Aorta (tissue), 5 donors: ENCODE measurements around the gene PLXDC2. TPM values are rescaled to one million over a fixed set of nuclear protein-coding genes. Genes with fewer than 3 reads are reported as not detected.

Experiments
- ATAC-seq: fragments of 200-7000 bp; cut with Tn5 transposase; one replicate; pipeline ENCODE4 v1.9.1; 2022; ENCODE audit warnings: moderate library complexity; ENCODE audit not compliant: low FRiP score
- DNase-seq, 2 donors: peaks; one replicate each; pipeline ENCODE4 v3.0.0-alpha.2; 2020
- H3K27ac ChIP-seq, 2 donors: one replicate each; pipeline ENCODE4 v1.5.1; 2013; ENCODE audit warnings: low read length in 2 of 2, mild to moderate bottlenecking in 2 of 2, moderate library complexity in 2 of 2, control low read depth in 1 of 2, inconsistent platforms in 1 of 2, low read depth in 1 of 2
- H3K27me3 ChIP-seq, 2 donors: one replicate each; pipeline ENCODE4 v1.6.1; 2013; ENCODE audit warnings: control low read depth in 1 of 2, low read length in 1 of 2, mild to moderate bottlenecking in 1 of 2, moderate library complexity in 1 of 2; ENCODE audit not compliant: insufficient read depth in 2 of 2, control insufficient read depth in 1 of 2
- H3K36me3 ChIP-seq, 2 donors: one replicate each; pipeline ENCODE4 v1.6.1; 2013; ENCODE audit warnings: control low read depth in 1 of 2, low read length in 1 of 2, mild to moderate bottlenecking in 1 of 2; ENCODE audit not compliant: insufficient read depth in 2 of 2, control insufficient read depth in 1 of 2
- H3K4me1 ChIP-seq, 2 donors: one replicate each; pipeline ENCODE4 v1.6.1; 2013; ENCODE audit warnings: low read length in 2 of 2, control low read depth in 1 of 2, mild to moderate bottlenecking in 1 of 2, moderate library complexity in 1 of 2; ENCODE audit not compliant: insufficient read depth in 2 of 2, control insufficient read depth in 1 of 2
- H3K4me3 ChIP-seq, 2 donors: one replicate each; pipeline ENCODE4 v1.5.1; 2013; ENCODE audit warnings: low read length in 2 of 2, control low read depth in 1 of 2, mild to moderate bottlenecking in 1 of 2
- H3K9me3 ChIP-seq: one replicate; pipeline ENCODE4 v1.6.1; 2013; ENCODE audit warnings: mild to moderate bottlenecking, low read length; ENCODE audit not compliant: control insufficient read depth
- WGBS, 2 donors: extraction: QIAGEN DNeasy Blood & Tissue Kit; methylation state at CpG; one replicate each; pipeline ENCODE4 v1.1.7; 2013; 5-methylcytosine and 5-hydroxymethylcytosine counted together
- intact Hi-C, 2 donors: fragments of 100-400 bp; cut with DNase I; formaldehyde crosslinking; loops; one replicate each; pipeline versions ENCODE4 v1.14.2 to v1.15.0; 2022
- polyA plus RNA-seq, 2 donors: library from polyadenylated mRNA; stranded (reverse); fragments of 200-250 nt; gene quantifications; one replicate each; pipeline ENCODE4 v1.2.3, GENCODE V29; 2013
- total RNA-seq, 2 donors: library from RNA; stranded (reverse); fragmentation: NEBNext Ultra II Directional; extraction: Animal tissue kit (Norgen Biotek cat#: 25700); gene quantifications; one replicate each; pipeline ENCODE4 v1.2.1, GENCODE V29; 2021
- donor health status: healthy with polysubstance abuse.
- donor health status: Bipolar disorder and iron deficiency.
- donor health status: DM: no; HTN: no; CAD: no.
- donor health status: DM: no; HTN: no; CAD: no.
- donor health status: DM: yes; HTN: yes; CAD: no.

Gene PLXDC2
- total and polyA plus RNA-seq, 4 donors: 14.7 to 155 (median 57.4) TPM

GRCh38 chr10:20048161-20048560, 231.9 kb downstream of the PLXDC2 start:
- no peak for DNase-seq
- no peaks in the 10 kb centered on the region for H3K4me1 ChIP-seq
- intact Hi-C loops: no loop called here
- no peaks in the 10 kb centered on the region for H3K9me3 ChIP-seq
- H3K4me3 ChIP-seq: no peak overlapping the region
- ATAC-seq: no peak
- WGBS, 2 donors: 95 to 97% methylated on average over 2 of the region's 2 CpGs
- no peak overlapping the region for H3K27ac ChIP-seq
- H3K27me3 ChIP-seq: no peaks in the 10 kb centered on the region
- H3K36me3 ChIP-seq: no peaks in the 10 kb centered on the region

GRCh38 chr10:20058135-20058534, 241.9 kb downstream of the PLXDC2 start:
- Histone ChIP-seq H3K36me3 (no peaks in the 10 kb centered on the region), H3K4me3 (no peak overlapping the region), H3K4me1 (peaks cover 1 to 8% of the 10 kb centered on the region in 2 donors), H3K9me3 (no peaks in the 10 kb centered on the region), H3K27ac (no peak overlapping the region), H3K27me3 (no peaks in the 10 kb centered on the region)
- intact Hi-C loops: no loop called here
- 72 to 83% methylated on average over 2 of the region's 2 CpGs for WGBS, 2 donors
- ATAC-seq (no peak), DNase-seq (no peak)

- H3K27me3 ChIP-seq: no peaks in the 10 kb centered on the region
- no peak overlapping the region for H3K27ac ChIP-seq
- DNase-seq (no peak), ATAC-seq (peak; percentile 26)
- intact Hi-C loops: no loop called here
- H3K36me3 ChIP-seq: no peaks in the 10 kb centered on the region
- H3K4me3 ChIP-seq: no peak overlapping the region
- WGBS, 2 donors: 8 to 25% methylated on average over 3 of the region's 3 CpGs
- no peaks in the 10 kb centered on the region for H3K9me3 ChIP-seq
- H3K4me1 ChIP-seq: peaks cover 1 to 4% of the 10 kb centered on the region in 2 donors
Measured at GRCh38 chr10:20059084-20059835, 243.0 kb downstream of the PLXDC2 start.

GRCh38 chr10:20065814-20066213, 249.6 kb downstream of the PLXDC2 start:
- Histone ChIP-seq H3K27me3 (no peaks in the 10 kb centered on the region), H3K4me1 (no peaks in the 10 kb centered on the region), H3K9me3 (no peaks in the 10 kb centered on the region), H3K36me3 (peaks cover 0 to 4% of the 10 kb centered on the region in 2 donors), H3K4me3 (no peak overlapping the region), H3K27ac (no peak overlapping the region)
- WGBS, 2 donors: 91 to 94% methylated on average over 6 of the region's 6 CpGs
- intact Hi-C loops: no loop called here
- DNase-seq: no peak
- ATAC-seq: no peak

- DNase-seq: no peak
- no peak for ATAC-seq
- Histone ChIP-seq H3K27ac (no peak overlapping the region), H3K4me3 (no peak overlapping the region), H3K36me3 (peaks cover 0 to 4% of the 10 kb centered on the region in 2 donors), H3K27me3 (no peaks in the 10 kb centered on the region), H3K9me3 (no peaks in the 10 kb centered on the region), H3K4me1 (no peaks in the 10 kb centered on the region)
- 83 to 91% methylated on average over 2 of the region's 2 CpGs for WGBS, 2 donors
- intact Hi-C loops: no loop called here
Measured at GRCh38 chr10:20073167-20073566, 256.9 kb downstream of the PLXDC2 start.

GRCh38 chr10:20075713-20076112, 259.5 kb downstream of the PLXDC2 start:
- Histone ChIP-seq H3K9me3 (no peaks in the 10 kb centered on the region), H3K4me3 (no peak overlapping the region), H3K36me3 (no peaks in the 10 kb centered on the region), H3K4me1 (no peaks in the 10 kb centered on the region), H3K27me3 (no peaks in the 10 kb centered on the region), H3K27ac (no peak overlapping the region)
- intact Hi-C loops: no loop called here
- ATAC-seq (no peak), DNase-seq (no peak)
- 88 to 94% methylated on average over 1 of the region's 1 CpG for WGBS, 2 donors

- H3K27ac ChIP-seq: no peak overlapping the region
- H3K4me1 ChIP-seq: peaks cover 0 to 2% of the 10 kb centered on the region in 2 donors
- intact Hi-C loops: no loop called here
- 87 to 94% methylated on average over 2 of the region's 2 CpGs for WGBS, 2 donors
- no peaks in the 10 kb centered on the region for H3K36me3 ChIP-seq
- H3K4me3 ChIP-seq: no peak overlapping the region
- H3K27me3 ChIP-seq: no peaks in the 10 kb centered on the region
- H3K9me3 ChIP-seq: no peaks in the 10 kb centered on the region
- ATAC-seq: no peak
- DNase-seq: no peak
Measured at GRCh38 chr10:20084451-20084850, 268.2 kb downstream of the PLXDC2 start.

GRCh38 chr10:20085115-20085514, 268.9 kb downstream of the PLXDC2 start:
- ATAC-seq (no peak), DNase-seq (no peak)
- WGBS, 2 donors: 50 to 52% methylated on average over 5 of the region's 5 CpGs
- Histone ChIP-seq H3K4me3 (no peak overlapping the region), H3K4me1 (peaks cover 0 to 2% of the 10 kb centered on the region in 2 donors), H3K9me3 (no peaks in the 10 kb centered on the region), H3K27ac (no peak overlapping the region), H3K36me3 (no peaks in the 10 kb centered on the region), H3K27me3 (no peaks in the 10 kb centered on the region)
- intact Hi-C loops: no loop called here

GRCh38 chr10:20087353-20087752, 271.1 kb downstream of the PLXDC2 start:
- intact Hi-C loops: no loop called here

More at GRCh38 chr10:20087353-20087752, 271.1 kb downstream of the PLXDC2 start:
- H3K27ac ChIP-seq: no peak overlapping the region
- WGBS, 2 donors: 72 to 79% methylated on average over 2 of the region's 2 CpGs
- H3K9me3 ChIP-seq: no peaks in the 10 kb centered on the region
- no peak overlapping the region for H3K4me3 ChIP-seq
- ATAC-seq: no peak
- DNase-seq: no peak
- peaks cover 0 to 2% of the 10 kb centered on the region in 2 donors for H3K4me1 ChIP-seq
- H3K36me3 ChIP-seq: no peaks in the 10 kb centered on the region
- H3K27me3 ChIP-seq: no peaks in the 10 kb centered on the region
